Coronary artery (tissue), 2 donors: ENCODE results near the gene GINM1.

Experiments used
- DNase-seq: peaks from one replicate; pipeline ENCODE4 v3.0.0-alpha.2; 2017; ENCODE audit warnings: low spot score
- H3K27ac ChIP-seq, 2 donors: fragments of 200-600 bp; sonication (generic); one replicate each; pipeline ENCODE4 v1.5.1; 2016 to 2019
- H3K4me3 ChIP-seq: fragments of 200-600 bp; sonication (generic); 2 replicates; pipeline ENCODE4 v1.5.1; 2016; ENCODE audit warnings: mild to moderate bottlenecking, moderate library complexity
- CTCF ChIP-seq: fragments of 200-600 bp; sonication (generic); IDR thresholded peaks from one replicate; pipeline ENCODE4 v1.5.1; 2019; ENCODE audit warnings: antibody characterized with exemption

GINM1 gene

GRCh38 chr6:149634315-149634714 is 68.1 kb downstream of the GINM1 start:
- no peak for TF ChIP-seq CTCF
- no peak overlapping the region for H3K4me3 ChIP-seq
- H3K27ac ChIP-seq, result no peak overlapping the region
- no peak for DNase-seq

DNA sequence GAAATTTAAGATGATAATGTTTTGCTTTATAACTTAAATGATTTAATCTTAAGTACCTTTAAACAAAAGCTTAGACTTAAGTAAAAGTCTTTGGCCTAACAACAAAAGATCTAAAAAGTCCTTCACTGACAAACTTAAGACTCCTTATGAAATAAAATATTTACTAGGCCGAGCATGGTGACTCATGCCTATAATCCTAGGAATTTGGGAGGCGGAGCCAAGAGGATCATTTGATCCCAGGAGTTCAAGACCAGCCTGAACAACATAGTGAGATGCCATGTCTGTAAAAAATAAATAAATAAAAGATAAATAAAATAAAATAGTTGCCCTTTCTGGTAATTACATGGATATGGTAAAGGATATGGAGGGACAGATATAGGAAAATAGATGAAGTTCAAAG is 69.9 kb downstream of the GINM1 start:
- TF ChIP-seq CTCF, result no peak
- H3K27ac ChIP-seq, result no peak overlapping the region

More for the DNA sequence above, 69.9 kb downstream of the GINM1 start:
- DNase-seq, result no peak
- no peak overlapping the region for H3K4me3 ChIP-seq
